NCI-H1436 (cell line): ENCODE data around the gene ZCCHC7.
"Not testable (repeated sequence)": the region's sequence is repeated elsewhere in the genome, so short reads cannot be mapped to it uniquely, and the experiment has no call there.

ENCODE experiments used
- DNase-seq: peaks from one replicate; lab custom pipeline; 2025; lab: John Stamatoyannopoulos, UW

Gene ZCCHC7

DNA sequence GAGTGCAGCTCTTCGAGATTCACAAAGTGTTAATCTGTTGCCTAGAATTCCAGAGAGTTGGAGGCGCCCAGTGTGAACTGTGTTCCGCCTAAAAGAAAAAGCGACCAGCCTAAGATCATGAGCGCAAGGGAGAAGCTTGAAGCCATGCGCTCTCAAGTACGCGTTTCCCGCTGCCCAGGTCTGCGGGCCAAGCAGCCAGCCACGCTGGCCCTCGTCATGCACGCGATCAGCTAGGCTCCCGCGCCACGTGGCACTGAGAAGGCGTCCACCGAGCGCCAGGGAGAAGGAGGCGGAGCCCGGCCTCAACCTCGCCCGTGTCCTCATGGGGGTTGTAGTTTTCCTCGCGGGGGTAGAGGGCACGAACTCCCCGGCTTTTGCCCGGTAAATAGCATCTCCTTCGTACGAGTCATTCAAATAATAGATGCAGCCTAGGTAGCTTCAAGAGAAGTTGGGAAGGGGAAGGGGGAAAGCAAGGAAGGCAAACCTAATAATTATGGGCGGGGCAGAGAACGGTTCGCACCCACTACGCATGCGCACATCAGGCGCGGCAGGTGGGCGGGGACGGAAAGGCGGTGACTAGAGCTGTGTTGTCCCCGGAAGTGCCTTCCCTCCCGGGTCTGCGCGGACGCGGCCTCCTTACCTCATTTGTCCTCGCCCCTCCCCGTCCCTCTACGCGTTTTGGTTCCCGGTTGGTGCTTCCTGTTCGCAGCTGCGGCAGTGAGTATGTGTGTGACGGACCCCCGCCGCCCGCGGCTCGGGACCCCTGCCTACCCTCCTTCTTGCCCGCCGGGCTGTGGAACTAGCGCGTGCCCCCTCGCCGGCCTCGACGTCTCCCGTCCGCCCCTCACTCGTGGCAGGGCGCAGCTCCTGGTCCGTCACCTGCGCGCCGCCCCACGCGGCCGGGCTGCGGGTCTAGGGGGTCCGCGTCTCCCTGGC, at the start of gene ZCCHC7:
TSS of gene ZCCHC7 (plus strand) at position 668 of the 936 bp plus-strand sequence.
- DNase-seq, result peak; percentile 91

DNA sequence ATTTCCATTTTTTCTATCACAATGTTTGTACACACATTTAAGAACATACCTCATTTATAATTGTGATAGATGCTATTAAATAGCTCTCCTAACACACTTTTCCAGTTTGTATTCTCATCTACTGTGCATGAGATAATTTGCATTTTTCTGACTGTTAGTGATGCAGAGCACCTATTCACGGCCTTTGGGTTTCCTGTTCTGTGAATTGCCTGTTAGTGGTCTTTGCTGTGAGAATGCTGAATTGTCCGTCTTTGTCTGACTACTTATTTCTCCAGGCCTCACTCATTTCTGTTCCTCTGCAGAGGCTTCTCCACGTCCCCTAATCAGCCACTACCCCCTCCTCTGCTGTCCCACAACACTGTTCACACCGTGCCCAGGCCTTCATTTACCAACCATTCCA, 45.6 kb upstream of the ZCCHC7 start:
- not testable (repeated sequence) for DNase-seq

DNA sequence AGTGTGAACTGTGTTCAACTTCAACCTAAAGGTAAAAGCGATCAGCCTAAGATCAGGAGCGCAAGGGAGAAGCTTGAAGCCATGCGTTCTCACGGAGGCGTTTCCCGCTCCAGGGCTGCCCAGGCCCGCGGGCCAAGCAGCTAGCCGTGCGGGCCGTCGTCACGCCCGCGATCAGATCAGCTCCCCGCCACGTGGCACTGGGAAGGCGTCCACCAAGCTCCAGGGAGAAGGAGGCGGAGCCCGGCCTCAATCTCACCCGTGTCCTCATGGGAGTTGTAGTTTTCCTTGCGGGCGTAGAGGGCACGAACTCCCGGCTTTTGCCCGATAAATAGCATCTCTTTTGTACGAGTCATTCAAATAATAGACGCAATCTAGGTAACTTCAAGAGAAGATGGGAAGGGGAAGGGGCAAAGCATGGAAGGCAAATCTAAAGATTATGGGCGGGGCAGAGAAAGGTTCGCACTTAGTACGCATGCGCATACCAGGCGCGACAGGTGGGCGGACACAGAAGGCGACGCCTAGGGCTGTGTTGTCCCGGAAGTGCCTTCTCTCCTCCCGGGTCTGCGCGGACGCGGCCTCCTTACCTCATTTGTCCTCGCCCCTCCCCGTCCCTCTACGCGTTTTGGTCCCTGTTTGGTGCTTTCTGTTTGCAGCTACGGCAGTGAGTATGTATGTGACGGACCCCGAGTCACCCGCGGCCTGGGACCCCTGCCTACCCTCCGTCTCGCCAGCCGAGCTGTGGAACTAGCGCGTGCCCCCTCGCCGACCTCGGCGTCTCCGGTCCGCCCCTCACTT, 40.8 kb upstream of the ZCCHC7 start:
- DNase-seq, result peak; percentile 90

DNA sequence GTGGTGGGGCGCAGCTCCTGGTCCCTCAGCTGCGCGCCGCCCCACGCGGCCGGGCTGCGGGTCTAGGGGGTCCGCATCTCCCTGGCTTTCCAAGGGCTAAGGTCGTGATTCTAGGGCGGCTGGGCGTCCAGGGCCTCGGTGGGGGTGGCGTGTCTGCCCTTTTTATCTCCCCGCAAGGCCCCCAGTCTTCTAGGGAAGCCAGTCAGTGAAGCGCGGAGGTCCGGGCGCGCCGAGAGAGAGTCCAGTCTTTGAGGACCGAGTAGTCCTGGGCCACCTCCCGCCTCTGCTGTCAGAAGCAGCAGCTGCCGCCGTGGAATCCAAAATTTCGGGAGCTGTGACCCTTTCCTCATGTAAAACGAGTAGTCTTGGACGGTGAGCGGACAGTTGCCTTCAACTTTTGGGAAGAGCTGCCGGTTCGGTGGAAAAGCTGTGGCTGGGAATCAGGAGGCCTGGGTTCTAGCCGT, 40.2 kb upstream of the ZCCHC7 start:
- not testable (repeated sequence) for DNase-seq

DNA sequence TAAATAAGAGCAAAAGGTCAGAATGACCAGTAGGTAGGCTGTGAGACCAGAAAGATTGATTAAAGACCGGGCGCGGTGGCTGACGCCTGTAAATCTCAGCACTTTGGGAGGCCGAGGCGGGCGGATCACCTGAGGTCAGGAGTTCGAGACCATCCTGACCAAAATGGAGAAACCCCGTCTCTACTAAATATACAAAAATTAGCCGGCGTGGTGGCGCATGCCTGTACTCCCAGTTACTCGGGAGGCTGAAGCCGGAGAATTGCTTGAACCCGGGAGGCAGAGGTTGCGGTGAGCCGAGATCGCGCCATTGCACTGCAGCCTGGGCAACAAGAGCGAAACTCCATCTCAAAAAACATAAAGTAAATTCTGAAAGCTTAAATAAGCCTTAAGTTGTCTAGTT, 38.9 kb upstream of the ZCCHC7 start:
- not testable (repeated sequence) for DNase-seq

DNA sequence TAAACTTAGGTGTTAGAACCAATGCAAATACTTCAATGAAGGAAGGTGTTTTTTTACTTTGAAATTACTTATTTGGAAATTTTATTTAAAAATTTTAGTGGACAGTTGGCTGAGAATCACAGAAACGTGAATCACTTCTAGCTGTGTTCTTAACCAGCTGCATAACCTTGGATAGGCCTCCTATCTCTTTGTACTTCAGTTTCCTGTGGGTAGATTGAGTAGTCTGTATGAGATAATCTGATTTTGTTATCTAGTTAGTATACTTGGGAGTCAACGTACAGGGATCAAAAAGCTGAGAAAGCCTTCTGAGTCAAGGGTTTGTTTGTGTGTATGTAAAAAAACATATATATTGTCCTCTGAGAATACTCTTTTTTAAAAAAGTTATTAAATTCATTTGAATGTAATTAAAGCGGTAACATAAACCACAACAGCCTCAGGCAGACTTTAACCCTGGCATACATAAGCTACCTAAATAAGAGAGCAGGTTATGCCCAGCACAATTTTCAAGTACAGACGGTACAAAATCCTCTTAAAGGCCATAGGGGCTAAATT, 38.1 kb upstream of the ZCCHC7 start:
- no peak for DNase-seq

DNA sequence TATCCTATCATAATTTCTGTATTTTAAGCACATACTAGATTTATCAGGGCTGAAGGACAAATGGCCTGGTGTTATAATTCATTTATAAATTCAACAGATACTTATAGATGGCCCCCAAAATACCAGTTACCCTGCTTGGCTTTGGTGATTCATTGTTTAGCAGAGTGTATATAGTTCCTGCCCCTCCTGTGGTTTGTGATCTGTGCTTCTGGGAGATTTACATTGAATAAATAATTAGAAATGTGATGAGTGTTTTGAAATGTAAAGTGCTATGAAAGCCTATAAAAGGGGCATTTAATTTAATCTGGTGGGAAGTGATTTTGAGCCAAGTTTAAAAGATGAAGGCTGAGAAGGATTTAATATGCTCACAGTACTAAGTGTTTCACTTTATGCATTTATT, 36.7 kb upstream of the ZCCHC7 start:
- DNase-seq, result no peak

DNA sequence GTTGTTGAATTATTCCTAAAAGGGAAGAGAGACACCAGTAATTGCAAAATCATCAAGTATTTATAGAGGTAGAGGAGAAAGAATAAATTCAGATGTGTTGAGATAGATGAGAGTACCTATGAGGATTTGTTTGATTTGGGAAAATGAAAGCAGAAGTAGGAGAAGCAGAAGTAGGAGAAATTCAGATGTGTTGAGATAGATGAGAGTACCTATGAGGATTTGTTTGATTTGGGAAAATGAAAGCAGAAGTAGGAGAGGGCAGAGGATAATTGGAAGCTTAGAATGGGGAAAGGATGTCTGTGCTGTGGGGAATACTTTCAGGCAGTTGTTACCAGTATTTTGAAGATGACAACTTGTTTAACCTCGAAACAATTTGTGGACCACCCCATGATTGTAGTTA, 35.1 kb upstream of the ZCCHC7 start:
- no peak for DNase-seq

DNA sequence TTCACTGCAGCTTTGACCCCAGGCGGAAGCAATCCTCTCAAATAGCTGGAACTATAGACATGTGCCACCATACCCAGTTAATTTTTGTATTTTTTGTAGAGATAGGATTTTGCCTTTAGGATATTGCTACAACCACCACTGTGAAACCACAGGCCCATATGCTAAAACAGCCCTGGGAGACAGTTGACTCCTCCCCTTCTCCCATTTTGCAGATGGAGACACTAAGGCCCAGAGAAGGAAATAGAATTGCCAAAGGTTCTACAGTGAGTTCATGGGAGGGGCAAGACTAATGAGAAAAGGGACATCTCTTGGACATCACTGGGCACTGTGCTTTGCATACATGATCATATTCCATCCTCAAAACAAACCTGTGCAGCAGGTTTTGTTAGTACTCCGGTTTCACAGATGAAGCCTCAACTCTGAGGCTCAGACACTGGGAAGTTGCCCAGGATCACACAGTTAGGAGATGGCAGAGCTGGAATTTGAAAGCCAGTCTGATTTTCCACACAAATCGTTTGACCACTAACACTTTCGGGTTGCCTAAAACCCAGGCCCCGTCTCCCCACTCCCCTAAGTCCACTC, 27.6 kb upstream of the ZCCHC7 start:
- not testable (repeated sequence) for DNase-seq

DNA sequence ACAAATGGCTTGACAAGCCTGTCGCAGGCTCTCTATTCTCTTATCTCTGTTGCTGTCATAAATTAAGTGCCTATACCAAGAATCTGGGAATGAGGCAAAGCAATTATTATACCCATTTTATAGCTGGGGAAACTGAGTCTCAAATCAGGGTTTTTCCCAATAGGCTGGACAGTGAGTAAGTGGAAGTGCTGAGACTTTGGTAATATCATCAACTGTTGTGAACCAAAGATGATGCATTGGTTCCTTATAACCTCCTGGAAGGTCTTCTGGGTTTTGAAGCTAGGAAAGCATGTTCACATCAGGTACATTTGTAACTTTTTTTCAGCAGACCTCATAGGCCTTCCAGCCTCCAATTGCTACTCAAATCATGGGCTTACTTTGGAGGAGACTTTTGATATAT, 25.6 kb upstream of the ZCCHC7 start:
- DNase-seq, result no peak

DNA sequence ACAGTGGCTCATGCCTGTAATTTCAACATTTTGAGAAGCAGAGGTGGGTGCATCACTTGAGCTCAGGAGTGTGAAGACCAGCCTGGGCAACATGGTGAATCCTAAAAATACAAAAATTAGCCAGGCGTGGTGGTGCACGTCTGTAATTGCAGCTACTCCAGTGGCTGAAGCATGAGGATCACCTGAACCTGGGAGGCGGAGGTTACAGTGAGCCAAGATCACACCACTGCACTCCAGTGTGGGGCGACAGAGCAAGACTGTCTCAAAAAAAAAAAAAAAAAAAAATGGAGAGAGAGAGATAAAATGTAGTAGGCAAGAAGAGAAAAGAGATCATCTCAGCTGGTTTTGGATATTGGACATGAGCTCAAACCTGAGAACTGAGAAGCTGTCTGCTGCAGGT, 23.7 kb upstream of the ZCCHC7 start:
- DNase-seq, result no peak

DNA sequence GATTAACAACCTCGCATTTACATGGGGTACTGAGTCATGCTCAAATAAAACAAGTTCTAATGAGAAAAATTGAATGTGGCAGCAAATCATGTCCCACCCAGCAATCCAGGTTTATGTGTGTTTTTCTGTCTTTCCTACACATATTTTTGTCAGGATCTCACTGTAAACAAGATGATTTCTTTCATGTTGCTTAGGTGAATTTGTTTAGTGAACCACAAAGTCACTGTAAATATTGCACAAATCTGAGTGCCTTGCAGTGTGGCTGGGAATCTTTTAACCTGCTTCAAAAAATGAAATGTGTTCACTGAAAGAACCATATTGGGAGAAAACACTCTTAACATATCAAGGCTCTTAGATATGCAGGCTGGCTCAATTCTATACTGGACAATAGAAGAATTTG, 23.1 kb upstream of the ZCCHC7 start:
- no peak for DNase-seq

DNA sequence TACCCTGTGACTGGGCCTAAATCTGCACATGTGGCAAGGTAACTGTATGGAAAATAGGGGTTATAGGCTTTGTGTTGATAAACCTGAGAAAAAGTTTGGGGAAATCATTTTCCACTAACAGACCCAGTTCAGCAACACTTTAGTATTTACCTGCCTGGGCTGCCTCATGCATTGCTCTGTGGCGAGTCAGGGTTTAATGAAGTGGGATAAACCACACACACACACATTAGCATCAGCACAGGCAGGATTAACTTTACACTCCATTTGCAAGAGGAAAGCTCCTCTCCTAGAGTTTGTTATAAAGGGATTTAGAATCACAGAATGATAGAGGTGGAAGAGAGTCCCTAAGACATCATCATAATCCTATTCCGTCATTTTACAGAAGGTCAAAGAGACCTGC, 20.0 kb upstream of the ZCCHC7 start:
- no peak for DNase-seq

DNA sequence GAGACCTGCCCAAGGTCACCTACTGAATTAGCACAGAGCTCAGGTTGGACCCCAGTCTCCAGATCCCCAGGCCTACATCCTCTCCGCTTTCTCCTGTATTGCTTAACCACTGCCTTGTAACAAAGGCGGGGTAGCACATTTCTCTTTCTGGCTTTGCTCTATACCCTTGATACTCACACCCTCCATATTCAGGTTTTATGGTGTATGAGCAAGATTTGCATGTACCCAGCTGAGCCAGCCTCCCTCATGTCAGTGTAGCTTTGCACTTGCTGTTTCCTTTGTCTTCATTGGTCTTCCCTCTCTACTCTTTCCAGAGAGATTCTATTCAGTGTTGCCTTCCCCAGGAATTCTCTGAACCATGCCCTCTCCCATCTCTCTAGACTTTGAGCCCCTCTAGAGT, 19.6 kb upstream of the ZCCHC7 start:
- DNase-seq, result no peak

DNA sequence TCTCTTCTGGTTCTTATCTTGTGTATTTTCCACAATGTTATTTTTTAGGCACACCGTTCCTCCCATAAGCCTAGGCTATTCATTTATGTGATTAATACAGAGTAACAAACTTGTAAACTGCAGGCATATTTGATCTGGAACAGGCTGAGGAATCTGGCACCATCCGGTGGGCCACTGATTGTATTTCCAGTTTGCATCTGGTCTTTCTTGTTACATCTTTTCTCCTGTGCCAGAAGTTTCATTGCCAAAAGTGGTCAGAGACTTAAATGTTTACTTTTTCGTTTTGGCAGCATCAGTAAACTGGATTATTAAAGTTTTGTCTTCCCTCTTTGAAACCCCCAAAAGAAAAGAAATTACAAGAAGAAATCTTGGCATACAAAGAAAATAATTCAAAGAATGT, 17.9 kb upstream of the ZCCHC7 start:
- no peak for DNase-seq

DNA sequence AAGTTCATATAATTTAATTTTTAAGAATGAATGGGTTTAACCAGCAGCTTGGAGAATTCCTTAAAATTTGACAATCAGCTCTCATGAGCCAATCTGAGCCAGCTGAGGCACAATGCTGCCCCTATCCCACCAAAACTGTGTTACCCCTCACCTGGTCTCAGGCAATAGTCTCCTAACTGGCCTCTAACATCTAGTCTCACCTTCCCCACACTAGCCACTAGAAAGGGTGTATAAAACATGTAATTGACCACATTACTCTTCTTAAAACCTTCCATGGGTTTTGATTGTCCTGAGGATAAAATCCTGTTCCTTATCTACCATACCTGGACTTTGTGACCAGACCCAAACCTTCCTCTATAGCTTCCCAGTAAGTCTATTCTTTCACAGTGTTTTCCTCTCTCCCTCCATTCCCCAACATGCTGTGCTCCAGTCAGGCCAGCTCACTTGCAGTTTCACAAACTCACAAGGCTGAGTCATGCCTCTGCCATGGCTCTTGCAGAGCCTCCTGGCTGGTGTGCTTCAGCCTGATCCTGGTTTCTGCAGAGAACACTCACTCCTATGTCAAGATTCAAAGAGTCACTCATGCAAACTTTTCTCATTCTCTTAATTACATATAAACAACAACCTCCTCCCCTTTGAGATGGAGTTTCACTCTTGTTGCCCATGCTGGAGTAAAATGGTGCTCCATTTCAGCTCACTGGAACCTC, 16.0 kb upstream of the ZCCHC7 start:
- DNase-seq, result no peak

DNA sequence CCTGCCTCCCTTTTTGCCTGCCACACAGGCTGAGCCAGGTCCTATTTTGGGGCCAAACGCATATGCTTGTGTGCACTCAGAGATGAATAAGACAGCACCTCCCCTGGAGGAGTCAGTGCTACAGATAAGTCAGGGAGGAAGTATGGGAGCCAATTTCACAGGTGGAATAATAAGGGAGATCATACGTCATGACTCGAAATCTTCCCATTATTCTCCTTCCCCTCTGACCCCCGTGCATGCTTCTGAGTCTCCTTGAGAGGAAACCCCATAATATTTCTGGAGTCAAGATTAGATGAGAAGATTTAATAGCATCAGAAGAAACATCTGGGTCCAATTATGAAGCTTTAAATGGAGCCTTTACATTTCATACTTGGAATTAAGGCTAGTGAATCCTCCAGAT, 15.1 kb upstream of the ZCCHC7 start:
- no peak for DNase-seq

DNA sequence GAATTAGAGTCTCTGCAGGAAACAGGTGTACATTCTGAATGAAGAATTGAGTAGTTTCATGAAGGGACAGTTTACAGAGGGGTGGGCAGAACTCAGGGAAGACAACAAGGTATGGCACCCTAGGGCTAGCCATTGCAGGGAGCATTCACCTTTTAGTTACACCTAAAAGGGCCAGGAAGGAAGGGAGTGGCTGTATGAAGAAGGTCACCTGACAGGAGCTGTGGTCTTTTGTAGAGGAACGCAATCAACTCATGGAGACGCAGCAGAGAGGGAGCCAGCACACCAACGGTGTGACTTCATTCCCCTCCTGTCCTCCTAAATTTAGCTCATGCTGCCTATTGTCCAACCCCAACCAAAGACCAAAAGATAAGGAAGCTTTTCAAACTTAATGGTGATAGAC, 12.7 kb upstream of the ZCCHC7 start:
- no peak for DNase-seq

DNA sequence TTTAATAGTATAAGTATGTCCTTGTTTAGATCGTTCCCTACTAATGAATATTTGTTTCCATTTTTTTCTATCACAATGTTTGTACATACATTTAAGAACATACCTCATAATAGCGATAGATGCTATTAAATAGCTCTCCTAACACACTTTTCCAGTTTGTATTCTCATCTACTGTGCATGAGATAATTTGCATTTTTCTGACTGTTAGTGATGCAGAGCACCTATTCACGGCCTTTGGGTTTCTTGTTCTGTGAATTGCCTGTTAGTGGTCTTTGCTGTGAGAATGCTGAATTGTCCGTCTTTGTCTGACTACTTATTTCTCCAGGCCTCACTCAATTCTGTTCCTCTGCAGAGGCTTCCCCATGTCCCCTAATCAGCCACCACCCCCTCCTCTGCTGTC, 5.9 kb upstream of the ZCCHC7 start:
- not testable (repeated sequence) for DNase-seq

DNA sequence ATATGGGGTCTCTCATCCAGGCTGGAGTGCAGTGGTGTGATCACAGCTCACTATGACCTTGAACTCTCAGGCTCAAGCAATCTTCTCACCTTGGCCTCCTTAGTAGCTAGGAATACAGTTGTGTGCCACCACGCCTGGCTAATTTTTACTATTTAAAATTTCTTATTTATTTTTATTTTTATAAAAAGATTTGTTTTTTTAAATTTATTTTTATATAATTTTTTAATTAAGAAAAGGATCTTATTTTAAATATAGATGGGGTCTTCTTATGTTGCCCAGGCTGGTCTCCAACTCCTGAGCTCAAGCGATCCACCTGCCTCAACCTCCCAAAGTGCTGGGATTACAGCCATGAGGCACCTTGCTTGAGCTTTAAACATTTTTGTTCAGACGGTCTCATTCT, 2.4 kb upstream of the ZCCHC7 start:
- DNase-seq, result no peak

DNA sequence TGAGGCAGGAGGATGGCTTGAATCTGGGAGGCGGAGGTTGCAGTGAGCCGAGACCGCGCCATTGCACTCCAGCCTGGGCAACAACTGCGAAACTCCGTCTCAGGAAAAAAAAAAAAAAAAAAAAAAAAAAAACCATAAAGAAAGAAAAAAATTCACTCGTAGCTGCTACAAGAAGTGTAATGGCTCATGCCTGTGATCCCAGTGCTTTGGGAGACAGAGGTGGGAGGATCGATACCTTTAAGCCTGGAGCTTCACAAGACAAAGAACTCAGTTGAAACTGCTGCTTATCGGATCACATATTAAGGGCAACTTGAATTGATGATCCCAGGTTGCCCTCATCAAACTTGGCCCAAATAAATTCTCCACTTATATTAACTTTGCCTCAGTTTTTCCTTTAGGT, 1.0 kb upstream of the ZCCHC7 start:
- DNase-seq, result no peak

DNA sequence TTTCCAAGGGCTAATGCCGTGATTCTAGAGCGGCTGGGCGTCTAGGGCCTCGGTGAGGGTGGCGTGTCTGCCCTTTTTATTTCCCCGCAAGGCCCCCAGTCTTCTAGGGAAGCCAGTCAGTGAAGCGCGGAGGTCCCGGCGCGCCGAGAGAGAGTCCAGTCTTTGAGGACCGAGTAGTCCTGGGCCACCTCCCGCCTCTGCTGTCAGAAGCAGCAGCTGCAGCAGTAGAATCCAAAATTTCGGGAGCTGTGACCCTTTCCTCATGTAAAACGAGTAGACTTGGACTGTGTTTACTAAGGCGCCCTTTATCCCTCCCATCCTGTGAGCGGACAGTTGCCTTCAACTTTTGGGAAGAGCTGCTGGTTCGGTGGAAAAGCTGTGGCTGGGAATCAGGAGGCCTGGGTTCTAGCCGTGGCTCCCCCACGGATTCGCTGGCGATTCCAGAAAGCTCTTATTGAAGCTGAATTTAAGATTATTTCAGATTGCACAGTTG, 515 bp downstream of the ZCCHC7 start:
- not testable (repeated sequence) for DNase-seq
